DND-41 (cell line): Measurements from ENCODE around the gene TOMM7.
"Not testable (repeated sequence)": the region's sequence is repeated elsewhere in the genome, so short reads cannot be mapped to it uniquely, and the experiment has no call there.

Experiments used
- ATAC-seq: fragments of 200-7000 bp; cut with Tn5 transposase; 3 replicates; pipeline ENCODE4 v1.9.1; 2021; ENCODE audit warnings: low read depth; ENCODE audit not compliant: insufficient read depth
- DNase-seq: peaks from one replicate; pipeline ENCODE4 v3.0.0-alpha.2; 2020
- H2AFZ ChIP-seq: 2 replicates; pipeline ENCODE4 v1.6.0; 2012; ENCODE audit warnings: low read depth, low read length
- H3K27ac ChIP-seq: 2 replicates; pipeline ENCODE4 v1.5.1; 2012; ENCODE audit warnings: low read length, inconsistent platforms
- H3K27me3 ChIP-seq: fragments of 200-600 bp; sonication (generic); 2 replicates; pipeline ENCODE4 v1.6.0; 2012; ENCODE audit warnings: low read length, mild to moderate bottlenecking, inconsistent platforms; ENCODE audit not compliant: insufficient read depth, poor library complexity
- H3K36me3 ChIP-seq: 2 replicates; pipeline ENCODE4 v1.5.1; 2012; ENCODE audit warnings: low read length, inconsistent platforms; ENCODE audit not compliant: insufficient read depth
- H3K4me1 ChIP-seq: 2 replicates; pipeline ENCODE4 v1.5.1; 2012; ENCODE audit warnings: mild to moderate bottlenecking, low read length; ENCODE audit not compliant: insufficient read depth
- H3K4me2 ChIP-seq: 2 replicates; pipeline ENCODE4 v1.6.0; 2012; ENCODE audit warnings: mild to moderate bottlenecking, moderate library complexity, low read length, inconsistent platforms; ENCODE audit not compliant: insufficient read depth
- H3K4me3 ChIP-seq, 2 experiments: fragments of 200-600 bp in 1 of 2; shearing (Covaris generic) in 1 of 2; 2 replicates each; pipeline ENCODE4 v1.5.1; 2012 to 2016; ENCODE audit warnings: inconsistent platforms in 2 of 2, low read length in 2 of 2, mild to moderate bottlenecking in 2 of 2, low read depth in 1 of 2, moderate library complexity in 1 of 2
- H3K79me2 ChIP-seq: 2 replicates; pipeline ENCODE4 v1.6.0; 2012; ENCODE audit warnings: low read length, inconsistent platforms; ENCODE audit not compliant: insufficient read depth
- H3K9ac ChIP-seq: 2 replicates; pipeline ENCODE4 v1.6.0; 2012; ENCODE audit warnings: low read depth, mild to moderate bottlenecking, inconsistent platforms, low read length, moderate library complexity
- H3K9me3 ChIP-seq: 2 replicates; pipeline ENCODE4 v1.5.1; 2012; ENCODE audit warnings: low read length, moderate library complexity, mild to moderate bottlenecking, inconsistent platforms; ENCODE audit not compliant: insufficient read depth, severe bottlenecking
- H4K20me1 ChIP-seq: 2 replicates; pipeline ENCODE4 v1.6.0; 2012; ENCODE audit warnings: low read length; ENCODE audit not compliant: insufficient read depth
- CTCF ChIP-seq: IDR thresholded peaks from 2 replicates; pipeline ENCODE4 v1.5.1; 2012; ENCODE audit warnings: borderline replicate concordance, low read length, moderate library complexity, mild to moderate bottlenecking; ENCODE audit not compliant: poor library complexity, severe bottlenecking; ENCODE audit errors: extremely low read depth
- EZH2 ChIP-seq: IDR thresholded peaks from 3 replicates; pipeline ENCODE4 v1.6.1; 2012; ENCODE audit warnings: borderline replicate concordance, low read depth, mild to moderate bottlenecking, moderate library complexity, low read length, inconsistent platforms; ENCODE audit not compliant: severe bottlenecking

Gene TOMM7

GRCh38 chr7:22853138-22853537 is 30.5 kb upstream of the TOMM7 start:
- H3K36me3 ChIP-seq, result peaks cover 14% of the 10 kb centered on the region
- no peak for DNase-seq
- TF ChIP-seq CTCF (no peak), EZH2 (no peak)
- ATAC-seq, result no peak
- H3K4me3 ChIP-seq, result no peak overlapping the region
- peak overlapping the region; percentile 87 for H3K4me2 ChIP-seq
- no peaks in the 10 kb centered on the region for H3K27me3 ChIP-seq
- no peaks in the 10 kb centered on the region for H4K20me1 ChIP-seq
- H3K79me2 ChIP-seq, result peaks cover 18% of the 10 kb centered on the region
- peaks cover 28% of the 10 kb centered on the region for H3K4me1 ChIP-seq
- no peak overlapping the region for H3K9ac ChIP-seq
- no peak overlapping the region for H3K27ac ChIP-seq
- no peaks in the 10 kb centered on the region for H3K9me3 ChIP-seq
- H2AFZ ChIP-seq, result peak overlapping the region; percentile 92

- H3K27me3 ChIP-seq, result no peaks in the 10 kb centered on the region
- peaks cover 18% of the 10 kb centered on the region for H3K79me2 ChIP-seq
- no peak overlapping the region for H3K9ac ChIP-seq
- H3K4me1 ChIP-seq, result peaks cover 22% of the 10 kb centered on the region
- peaks cover 1% of the 10 kb centered on the region; the same call in 1 of the 2 replicates for H3K36me3 ChIP-seq
- TF ChIP-seq CTCF (no peak), EZH2 (no peak)
- H3K9me3 ChIP-seq, result no peaks in the 10 kb centered on the region
- DNase-seq (no peak), ATAC-seq (no peak)
- H3K27ac ChIP-seq, result no peak overlapping the region
- no peaks in the 10 kb centered on the region for H4K20me1 ChIP-seq
- H2AFZ ChIP-seq, result no peak overlapping the region
- no peak overlapping the region for H3K4me2 ChIP-seq
- no peak overlapping the region for H3K4me3 ChIP-seq
Observed at GRCh38 chr7:22851145-22851544, 28.5 kb upstream of the TOMM7 start.

GRCh38 chr7:22850394-22850793 is 27.7 kb upstream of the TOMM7 start:
- not testable (repeated sequence) for DNase-seq, H3K4me2 ChIP-seq, H3K4me3 ChIP-seq, H3K9me3 ChIP-seq, H3K9ac ChIP-seq, H3K27ac ChIP-seq, ATAC-seq, H2AFZ ChIP-seq, H3K36me3 ChIP-seq, H4K20me1 ChIP-seq, H3K27me3 ChIP-seq
- peaks cover 13% of the 10 kb centered on the region for H3K79me2 ChIP-seq
- H3K4me1 ChIP-seq, result peaks cover 14% of the 10 kb centered on the region

GRCh38 chr7:22849662-22850061 is 27.0 kb upstream of the TOMM7 start:
- Histone ChIP-seq H3K4me1 (peaks cover 7% of the 10 kb centered on the region), H3K9me3 (no peaks in the 10 kb centered on the region), H3K4me2 (no peak overlapping the region), H3K4me3 (no peak overlapping the region), H3K79me2 (peaks cover 6% of the 10 kb centered on the region), H3K9ac (no peak overlapping the region), H3K27me3 (no peaks in the 10 kb centered on the region), H3K27ac (no peak overlapping the region), H4K20me1 (no peaks in the 10 kb centered on the region), H2AFZ (no peak overlapping the region), H3K36me3 (no peaks in the 10 kb centered on the region)
- TF ChIP-seq EZH2, result no peak
- no peak for TF ChIP-seq CTCF
- ATAC-seq, result no peak
- no peak for DNase-seq
